Measurements from ENCODE around the gene BCO1. TPM values are rescaled to one million over a fixed set of nuclear protein-coding genes. Genes with fewer than 3 reads are reported as not detected.

BCO1 gene
- total RNA-seq, 1 donor from 2014 or later: 2.0 TPM

- TF ChIP-seq CTCF (conservative IDR thresholded peaks at IDR 0.05): no peak
- no peaks in the 10 kb centered on the region for H3K27me3 Mint-ChIP-seq
- H3K4me1 Mint-ChIP-seq (ENCODE audit: unreplicated experiment): peaks cover 15% of the 10 kb centered on the region
- H3K4me3 Mint-ChIP-seq: peak overlapping the region; percentile 57
- no peaks in the 10 kb centered on the region for H3K9me3 Mint-ChIP-seq
- peak overlapping the region; percentile 27 for H3K27ac Mint-ChIP-seq
- peaks cover 7% of the 10 kb centered on the region for H3K36me3 Mint-ChIP-seq
- DNase-seq (ENCODE audit: extremely low spot score, unreplicated experiment): no peak
Observed at GRCh38 chr16:81319221-81319912, 80.9 kb downstream of the BCO1 start.

- DNase-seq (ENCODE audit: extremely low spot score, unreplicated experiment): no peak
- peaks cover 18% of the 10 kb centered on the region for H3K4me1 Mint-ChIP-seq (ENCODE audit: unreplicated experiment)
- peaks cover 15% of the 10 kb centered on the region for H3K36me3 Mint-ChIP-seq
- no peak overlapping the region for H3K4me3 Mint-ChIP-seq
- no peaks in the 10 kb centered on the region for H3K27me3 Mint-ChIP-seq
- H3K27ac Mint-ChIP-seq: no peak overlapping the region
- no peaks in the 10 kb centered on the region for H3K9me3 Mint-ChIP-seq
- no peak for TF ChIP-seq CTCF (conservative IDR thresholded peaks at IDR 0.05)
Observed at GRCh38 chr16:81321039-81321438, 82.5 kb downstream of the BCO1 start.

- Mint-ChIP-seq H3K36me3 (peaks cover 14% of the 10 kb centered on the region), H3K27me3 (no peaks in the 10 kb centered on the region), H3K9me3 (no peaks in the 10 kb centered on the region), H3K4me1 (ENCODE audit: unreplicated experiment) (peaks cover 15% of the 10 kb centered on the region), H3K27ac (no peak overlapping the region), H3K4me3 (no peak overlapping the region)
- no peak for DNase-seq (ENCODE audit: extremely low spot score, unreplicated experiment)
- TF ChIP-seq CTCF (conservative IDR thresholded peaks at IDR 0.05): no peak
Observed at GRCh38 chr16:81321536-81321935, 83.0 kb downstream of the BCO1 start.

GRCh38 chr16:81324808-81325207 is 86.3 kb downstream of the BCO1 start:
- no peak for TF ChIP-seq CTCF (conservative IDR thresholded peaks at IDR 0.05)

GRCh38 chr16:81327011-81327410 is 88.5 kb downstream of the BCO1 start:
- Mint-ChIP-seq H3K4me3 (no peak overlapping the region), H3K27ac (peak overlapping the region; percentile 72), H3K4me1 (ENCODE audit: unreplicated experiment) (peaks cover 27% of the 10 kb centered on the region), H3K27me3 (no peaks in the 10 kb centered on the region), H3K9me3 (no peaks in the 10 kb centered on the region), H3K36me3 (peaks cover 14% of the 10 kb centered on the region)
- TF ChIP-seq CTCF (conservative IDR thresholded peaks at IDR 0.05): no peak
- no peak for DNase-seq (ENCODE audit: extremely low spot score, unreplicated experiment)

More at GRCh38 chr16:81324808-81325207, 86.3 kb downstream of the BCO1 start:
- peaks cover 14% of the 10 kb centered on the region for H3K36me3 Mint-ChIP-seq
- no peaks in the 10 kb centered on the region for H3K27me3 Mint-ChIP-seq
- no peak overlapping the region for H3K4me3 Mint-ChIP-seq
- no peak for DNase-seq (ENCODE audit: extremely low spot score, unreplicated experiment)
- peaks cover 24% of the 10 kb centered on the region for H3K4me1 Mint-ChIP-seq (ENCODE audit: unreplicated experiment)
- no peaks in the 10 kb centered on the region for H3K9me3 Mint-ChIP-seq
- no peak overlapping the region for H3K27ac Mint-ChIP-seq

All from type B pancreatic cell (in vitro differentiated cells).